Measurements from ENCODE around the gene POU2F1.

DNA sequence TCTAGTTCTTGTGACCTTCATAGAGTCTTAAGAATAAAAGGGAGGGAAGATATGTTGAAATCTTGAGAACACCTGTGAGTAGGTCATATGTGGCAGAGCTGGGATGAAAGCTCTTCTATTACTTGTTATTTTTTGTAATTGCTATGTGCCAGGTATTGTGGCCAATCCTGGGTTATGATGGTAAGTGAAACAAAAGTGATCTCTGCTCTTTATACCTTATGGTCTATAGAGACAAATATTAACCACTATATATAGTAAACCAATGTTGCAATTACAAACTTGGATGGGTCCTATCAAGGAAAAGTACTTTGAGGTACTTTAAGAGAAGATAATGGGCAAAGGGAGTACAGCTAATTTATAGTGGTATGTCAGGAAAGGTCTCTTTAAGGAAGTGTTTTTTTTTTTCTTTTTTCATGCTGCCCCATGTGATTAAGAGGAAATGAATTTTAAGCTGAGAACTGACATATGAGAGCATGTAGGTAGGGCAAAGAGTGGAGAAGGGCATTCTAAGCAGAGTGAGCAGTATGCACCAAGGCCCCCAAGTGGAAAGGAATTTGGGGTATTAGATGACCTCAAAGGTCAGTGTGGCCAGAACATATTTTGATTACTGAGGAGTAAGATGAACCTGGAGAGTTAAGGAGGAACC is 43.3 kb downstream of the POU2F1 start:
- no peak for TF ChIP-seq POLR2A (IDR thresholded peaks at IDR 0.05)
- TF ChIP-seq, protein P1, sequence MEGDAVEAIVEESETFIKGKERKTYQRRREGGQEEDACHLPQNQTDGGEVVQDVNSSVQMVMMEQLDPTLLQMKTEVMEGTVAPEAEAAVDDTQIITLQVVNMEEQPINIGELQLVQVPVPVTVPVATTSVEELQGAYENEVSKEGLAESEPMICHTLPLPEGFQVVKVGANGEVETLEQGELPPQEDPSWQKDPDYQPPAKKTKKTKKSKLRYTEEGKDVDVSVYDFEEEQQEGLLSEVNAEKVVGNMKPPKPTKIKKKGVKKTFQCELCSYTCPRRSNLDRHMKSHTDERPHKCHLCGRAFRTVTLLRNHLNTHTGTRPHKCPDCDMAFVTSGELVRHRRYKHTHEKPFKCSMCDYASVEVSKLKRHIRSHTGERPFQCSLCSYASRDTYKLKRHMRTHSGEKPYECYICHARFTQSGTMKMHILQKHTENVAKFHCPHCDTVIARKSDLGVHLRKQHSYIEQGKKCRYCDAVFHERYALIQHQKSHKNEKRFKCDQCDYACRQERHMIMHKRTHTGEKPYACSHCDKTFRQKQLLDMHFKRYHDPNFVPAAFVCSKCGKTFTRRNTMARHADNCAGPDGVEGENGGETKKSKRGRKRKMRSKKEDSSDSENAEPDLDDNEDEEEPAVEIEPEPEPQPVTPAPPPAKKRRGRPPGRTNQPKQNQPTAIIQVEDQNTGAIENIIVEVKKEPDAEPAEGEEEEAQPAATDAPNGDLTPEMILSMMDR (IDR thresholded peaks at IDR 0.05): no peak
